ENCODE results near the gene AICDA.
"Not testable (repeated sequence)": the region's sequence is repeated elsewhere in the genome, so short reads cannot be mapped to it uniquely, and the experiment has no call there.

Gene AICDA

GRCh38 chr12:8609061-8609570, 3.5 kb downstream of the AICDA start:
- DNase-seq (ENCODE audit: low read depth) = no peak

GRCh38 chr12:8606890-8607289, 5.8 kb downstream of the AICDA start:
- DNase-seq (ENCODE audit: low read depth) = no peak

GRCh38 chr12:8605057-8605456, 7.6 kb downstream of the AICDA start:
- no peak for DNase-seq (ENCODE audit: low read depth)

GRCh38 chr12:8603856-8604255, 8.8 kb downstream of the AICDA start:
- no peak for DNase-seq (ENCODE audit: low read depth)

- DNase-seq (ENCODE audit: low read depth) = no peak
These were observed 9.4 kb downstream of the AICDA start for GRCh38 chr12:8603286-8603685.

- no peak for DNase-seq (ENCODE audit: low read depth)
These were observed 16.1 kb downstream of the AICDA start for GRCh38 chr12:8596561-8596960.

GRCh38 chr12:8594072-8594471, 18.6 kb downstream of the AICDA start:
- DNase-seq (ENCODE audit: low read depth) = no peak

- no peak for DNase-seq (ENCODE audit: low read depth)
These were observed 19.4 kb downstream of the AICDA start for GRCh38 chr12:8593246-8593645.

- no peak for DNase-seq (ENCODE audit: low read depth)
These were observed 21.7 kb downstream of the AICDA start for GRCh38 chr12:8590842-8591545.

- no peak for DNase-seq (ENCODE audit: low read depth)
These were observed 23.0 kb downstream of the AICDA start for GRCh38 chr12:8589679-8590078.

- not testable (repeated sequence) for DNase-seq (ENCODE audit: low read depth)
These were observed 28.2 kb downstream of the AICDA start for GRCh38 chr12:8584478-8584877.

GRCh38 chr12:8584004-8584403, 28.7 kb downstream of the AICDA start:
- DNase-seq (ENCODE audit: low read depth) = no peak

GRCh38 chr12:8581098-8581784, 31.4 kb downstream of the AICDA start:
- DNase-seq (ENCODE audit: low read depth) = no peak

- no peak for DNase-seq (ENCODE audit: low read depth)
These were observed 34.8 kb downstream of the AICDA start for GRCh38 chr12:8577879-8578278.

- no peak for DNase-seq (ENCODE audit: low read depth)
These were observed 40.2 kb downstream of the AICDA start for GRCh38 chr12:8572507-8572906.

GRCh38 chr12:8566525-8566924, 46.1 kb downstream of the AICDA start:
- DNase-seq (ENCODE audit: low read depth) = no peak

- DNase-seq (ENCODE audit: low read depth) = not testable (repeated sequence)
These were observed 46.6 kb downstream of the AICDA start for GRCh38 chr12:8566052-8566451.

- DNase-seq (ENCODE audit: low read depth) = no peak
These were observed 48.0 kb downstream of the AICDA start for GRCh38 chr12:8564656-8565055.

- no peak for DNase-seq (ENCODE audit: low read depth)
These were observed 49.3 kb downstream of the AICDA start for GRCh38 chr12:8563356-8563755.

GRCh38 chr12:8562310-8562709, 50.3 kb downstream of the AICDA start:
- no peak for DNase-seq (ENCODE audit: low read depth)

GRCh38 chr12:8561011-8561410, 51.6 kb downstream of the AICDA start:
- no peak for DNase-seq (ENCODE audit: low read depth)

- DNase-seq (ENCODE audit: low read depth) = no peak
These were observed 53.0 kb downstream of the AICDA start for GRCh38 chr12:8559676-8560075.

GRCh38 chr12:8556531-8557097, 56.0 kb downstream of the AICDA start:
- DNase-seq (ENCODE audit: low read depth) = no peak

All from stimulated activated CD8-positive, alpha-beta memory T cell treated with anti-CD3 and anti-CD28 coated beads, Interleukin-15, amount 100 ng/mL, for 24 hours (primary cell).